Gastroesophageal sphincter (tissue), 3 donors: Measurements from ENCODE around the gene DAPK1.

Experiments used
- CTCF ChIP-seq, 4 experiments: fragments of 200-600 bp in 2 of 4; fragments of 450-650 bp in 2 of 4; sonication (generic) in 1 of 4; IDR thresholded peaks; one replicate each; pipeline ENCODE4 v1.5.1; 2017 to 2019; ENCODE audit warnings: antibody characterized with exemption in 4 of 4, mild to moderate bottlenecking in 2 of 4, moderate library complexity in 2 of 4
- POLR2A ChIP-seq, 2 donors: fragments of 450-650 bp; IDR thresholded peaks; one replicate each; pipeline ENCODE4 v1.6.1; 2017; ENCODE audit warnings: antibody characterized with exemption in 2 of 2, mild to moderate bottlenecking in 2 of 2, moderate library complexity in 1 of 2
- POLR2AphosphoS5 ChIP-seq: sonication (generic); formaldehyde crosslinking; IDR thresholded peaks from one replicate; pipeline ENCODE4 v1.6.1; 2017; ENCODE audit warnings: antibody characterized with exemption

- TF ChIP-seq POLR2AphosphoS5: no peak
- no peak for TF ChIP-seq CTCF (IDR thresholded peaks at IDR 0.05)
- no peak for TF ChIP-seq POLR2A (IDR thresholded peaks at IDR 0.05)
These were observed 103.9 kb downstream of the DAPK1 start for GRCh38 chr9:87601595-87601994.
